ENCODE results near the gene WFDC12.

WFDC12 gene

GRCh38 chr20:45117581-45117980 is 6.7 kb downstream of the WFDC12 start:
- no peak overlapping the region for H3K4me3 ChIP-seq (ENCODE audit: low read depth, low read length)
- no peak for DNase-seq (ENCODE audit: low read depth)
- TF ChIP-seq MAX (IDR thresholded peaks at IDR 0.05; ENCODE audit: low read depth, low read length) (no peak), MYC (IDR thresholded peaks at IDR 0.05; ENCODE audit: low read depth, low read length) (no peak), CTCF (IDR thresholded peaks at IDR 0.05; ENCODE audit: low read depth, low read length) (no peak), POLR2A (IDR thresholded peaks at IDR 0.05; ENCODE audit: extremely low read depth, insufficient read length) (no peak)

- DNase-seq (ENCODE audit: low read depth) = no peak
- no peak overlapping the region for H3K4me3 ChIP-seq (ENCODE audit: low read depth, low read length)
- TF ChIP-seq POLR2A (IDR thresholded peaks at IDR 0.05; ENCODE audit: extremely low read depth, insufficient read length) = no peak
- TF ChIP-seq CTCF (IDR thresholded peaks at IDR 0.05; ENCODE audit: low read depth, low read length) = no peak
- no peak for TF ChIP-seq MYC (IDR thresholded peaks at IDR 0.05; ENCODE audit: low read depth, low read length)
- no peak for TF ChIP-seq MAX (IDR thresholded peaks at IDR 0.05; ENCODE audit: low read depth, low read length)
Observed at GRCh38 chr20:45115829-45116228, 8.4 kb downstream of the WFDC12 start.

- DNase-seq (ENCODE audit: low read depth) = no peak
- TF ChIP-seq MYC (IDR thresholded peaks at IDR 0.05; ENCODE audit: low read depth, low read length) (no peak), CTCF (IDR thresholded peaks at IDR 0.05; ENCODE audit: low read depth, low read length) (no peak), POLR2A (IDR thresholded peaks at IDR 0.05; ENCODE audit: extremely low read depth, insufficient read length) (no peak), MAX (IDR thresholded peaks at IDR 0.05; ENCODE audit: low read depth, low read length) (no peak)
- no peak overlapping the region for H3K4me3 ChIP-seq (ENCODE audit: low read depth, low read length)
Observed at GRCh38 chr20:45115386-45115774, 8.9 kb downstream of the WFDC12 start.

- no peak within 1 kb of the TSS for H3K4me3 ChIP-seq (ENCODE audit: low read depth, low read length)
- DNase-seq (ENCODE audit: low read depth) = no peak
- no peak for TF ChIP-seq CTCF (IDR thresholded peaks at IDR 0.05; ENCODE audit: low read depth, low read length)
Observed at GRCh38 chr20:45114465-45115385, 9.5 kb downstream of the WFDC12 start, which contains the start of gene WFDC5. WFDC5 (minus strand) TSS chr20:45115174; CDS start chr20:45115083, 91 bp downstream.

GRCh38 chr20:45113865-45114264 is 10.4 kb downstream of the WFDC12 start:
- H3K4me3 ChIP-seq (ENCODE audit: low read depth, low read length) = no peak overlapping the region
- TF ChIP-seq MAX (IDR thresholded peaks at IDR 0.05; ENCODE audit: low read depth, low read length) = no peak
- no peak for TF ChIP-seq MYC (IDR thresholded peaks at IDR 0.05; ENCODE audit: low read depth, low read length)
- TF ChIP-seq CTCF (IDR thresholded peaks at IDR 0.05; ENCODE audit: low read depth, low read length) = no peak
- TF ChIP-seq POLR2A (IDR thresholded peaks at IDR 0.05; ENCODE audit: extremely low read depth, insufficient read length) = no peak
- no peak for DNase-seq (ENCODE audit: low read depth)
